ENCODE results near the gene PAXX. TPM values are rescaled to one million over a fixed set of nuclear protein-coding genes. Genes with fewer than 3 reads are reported as not detected.

PAXX gene
- total RNA-seq, 1 experiment from 2014 or later: 64.0 TPM

GRCh38 chr9:136974817-136975535, 17.2 kb upstream of the PAXX start:
- no peak for ATAC-seq
- TF ChIP-seq SIN3A (IDR thresholded peaks at IDR 0.05; ENCODE audit: borderline replicate concordance, insufficient read depth, low read depth, low read length) (no peak), TCF7L2 (IDR thresholded peaks at IDR 0.05; ENCODE audit: low read depth, low read length) (no peak), REST (IDR thresholded peaks at IDR 0.05; ENCODE audit: insufficient read depth in 1 of 2, low read depth in 2 of 2, low read length in 1 of 2) (no peak), POLR2AphosphoS5 (IDR thresholded peaks at IDR 0.05; ENCODE audit: low read depth, low read length) (no peak), CTCF (IDR thresholded peaks at IDR 0.05) (no peak)

GRCh38 chr9:136975644-136976043, 16.6 kb upstream of the PAXX start:
- no peak overlapping the region for H3K4me3 ChIP-seq (ENCODE audit: low read depth in 2 of 2, low read length in 2 of 2)
- DNase-seq (ENCODE audit: low read depth, low spot score) (no peak), ATAC-seq (no peak)
- no peaks in the 10 kb centered on the region for H3K4me1 ChIP-seq (ENCODE audit: control insufficient read depth, insufficient read depth, low read length)
- intact Hi-C loops (cut with micrococcal nuclease; ENCODE audit: unreplicated experiment): no loop called here
- ChIA-PET CTCF (interaction anchor here (0.5 to 0.9 kb wide), 2 partner anchors 28 to 67 kb away, joined by 5 to 10 read pairs; no protein-coding TSS in a partner anchor), POLR2A (no interaction called here)
- no peak for TF ChIP-seq POLR2AphosphoS5 (IDR thresholded peaks at IDR 0.05; ENCODE audit: low read depth, low read length)
- TF ChIP-seq REST (IDR thresholded peaks at IDR 0.05; ENCODE audit: insufficient read depth in 1 of 2, low read depth in 2 of 2, low read length in 1 of 2): no peak
- TF ChIP-seq TCF7L2 (IDR thresholded peaks at IDR 0.05; ENCODE audit: low read depth, low read length): no peak
- TF ChIP-seq CTCF (IDR thresholded peaks at IDR 0.05): no peak
- TF ChIP-seq SIN3A (IDR thresholded peaks at IDR 0.05; ENCODE audit: borderline replicate concordance, insufficient read depth, low read depth, low read length): no peak
- H3K36me3 ChIP-seq (ENCODE audit: control insufficient read depth, insufficient read depth, low read length): no peaks in the 10 kb centered on the region
- H3K27ac ChIP-seq (ENCODE audit: low read length): no peak overlapping the region
- no peaks in the 10 kb centered on the region for H3K27me3 ChIP-seq (ENCODE audit: control insufficient read depth, insufficient read depth, low read length)
- no peaks in the 10 kb centered on the region for H3K9me3 ChIP-seq (ENCODE audit: control insufficient read depth, insufficient read depth, low read depth, low read length)
- BruUV-seq (replicated peaks): no TSS peak
- in situ Hi-C loops (cut with HindIII; ENCODE audit: low pct_unique_long_range_greater_than_20kb, low sequenced_read_pairs): no loop called here

More at GRCh38 chr9:136974817-136975535, 17.2 kb upstream of the PAXX start:
- H3K27ac ChIP-seq (ENCODE audit: low read length): no peak overlapping the region
- H3K4me1 ChIP-seq (ENCODE audit: control insufficient read depth, insufficient read depth, low read length): no peaks in the 10 kb centered on the region
- no peaks in the 10 kb centered on the region for H3K27me3 ChIP-seq (ENCODE audit: control insufficient read depth, insufficient read depth, low read length)
- intact Hi-C loops (cut with micrococcal nuclease; ENCODE audit: unreplicated experiment) (no loop called here), in situ Hi-C loops (cut with HindIII; ENCODE audit: low pct_unique_long_range_greater_than_20kb, low sequenced_read_pairs) (no loop called here)
- DNase-seq (ENCODE audit: low read depth, low spot score): no peak
- CTCF ChIA-PET: no interaction called here
- H3K9me3 ChIP-seq (ENCODE audit: control insufficient read depth, insufficient read depth, low read depth, low read length): no peaks in the 10 kb centered on the region
- no peaks in the 10 kb centered on the region for H3K36me3 ChIP-seq (ENCODE audit: control insufficient read depth, insufficient read depth, low read length)
- no TSS peak for BruUV-seq (replicated peaks)
- POLR2A ChIA-PET: no interaction called here
- no peak overlapping the region for H3K4me3 ChIP-seq (ENCODE audit: low read depth in 2 of 2, low read length in 2 of 2)

Measured in Panc1 (cell line).